ENCODE measurements around the gene MAD1L1. TPM values are rescaled to one million over a fixed set of nuclear protein-coding genes. Genes with fewer than 3 reads are reported as not detected.

The MAD1L1 gene
- total and polyA plus RNA-seq, 2 of the 8 experiments (the other 6 are each of a cell fraction or from before 2014, with no cell fraction given): 40.4 to 44.6 TPM

DNA sequence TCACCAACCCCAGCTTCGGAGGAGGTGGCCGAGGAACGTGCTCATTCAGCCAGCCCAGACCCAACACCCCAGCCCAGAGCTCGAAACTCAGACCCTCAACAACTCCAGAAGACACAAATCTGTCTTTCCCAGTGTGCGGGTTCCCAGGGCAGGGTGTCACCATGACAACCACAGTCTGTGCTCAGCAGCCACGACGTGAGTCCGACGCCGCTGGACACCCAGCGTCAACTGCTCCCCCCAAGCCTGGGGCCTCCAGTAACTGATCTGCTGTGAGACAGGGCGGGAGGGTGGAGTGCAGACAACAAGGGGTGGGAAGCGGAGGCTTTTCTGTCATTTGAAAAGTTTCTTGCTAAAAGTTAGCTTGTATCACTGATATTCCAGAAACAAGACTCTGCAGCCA, 167.2 kb downstream of the MAD1L1 start:
- no peak overlapping the region for H3K27ac ChIP-seq (ENCODE audit: low read depth, low read length)
- no peak for TF ChIP-seq EP300 (IDR thresholded peaks at IDR 0.05; ENCODE audit: borderline replicate concordance in 1 of 2, low read depth in 2 of 2, low read length in 2 of 2)
- no peak for TF ChIP-seq ZNF274 (IDR thresholded peaks at IDR 0.05; ENCODE audit: borderline replicate concordance, extremely low read depth, low read length)
- TF ChIP-seq HDAC6 (IDR thresholded peaks at IDR 0.05; ENCODE audit: low read depth, low read length): no peak
- TF ChIP-seq CHD2 (IDR thresholded peaks at IDR 0.05; ENCODE audit: low read length): no peak
- no peak for TF ChIP-seq BRCA1 (IDR thresholded peaks at IDR 0.05; ENCODE audit: low read depth, low read length)
- no peak for TF ChIP-seq RFX5 (IDR thresholded peaks at IDR 0.05; ENCODE audit: borderline replicate concordance, low read depth, low read length)
- no peak for TF ChIP-seq SP4 (IDR thresholded peaks at IDR 0.05; ENCODE audit: low read length)
- no peak for TF ChIP-seq MAFK (IDR thresholded peaks at IDR 0.05; ENCODE audit: low read depth, low read length)
- TF ChIP-seq KDM1A (IDR thresholded peaks at IDR 0.05; ENCODE audit: borderline replicate concordance, low read length): no peak
- no peak for TF ChIP-seq CREB1 (IDR thresholded peaks at IDR 0.05)
- TF ChIP-seq POU5F1 (IDR thresholded peaks at IDR 0.05; ENCODE audit: low read depth, low read length): no peak
- no peak for TF ChIP-seq RAD21 (IDR thresholded peaks at IDR 0.05 in 1 of 2, conservative IDR thresholded peaks at IDR 0.05 in 1 of 2; ENCODE audit: low read depth in 2 of 2, low read length in 2 of 2)
- TF ChIP-seq RXRA (IDR thresholded peaks at IDR 0.05; ENCODE audit: insufficient read depth, low read depth, low read length): no peak
- TF ChIP-seq KDM5A (IDR thresholded peaks at IDR 0.05; ENCODE audit: low read length): no peak
- TF ChIP-seq TCF12 (IDR thresholded peaks at IDR 0.05; ENCODE audit: low read depth, low read length): no peak

More for the DNA sequence above, 167.2 kb downstream of the MAD1L1 start:
- H3K4me2 ChIP-seq (ENCODE audit: insufficient read depth in 1 of 2, low read depth in 2 of 2, low read length in 2 of 2): no peak overlapping the region
- no peak overlapping the region for H2AK5ac ChIP-seq (ENCODE audit: low read depth, low read length)
- H2AFZ ChIP-seq (ENCODE audit: low read length): no peak overlapping the region
- peaks cover 4 to 8% of the 10 kb centered on the region in 2 experiments; a peak in 2 of 4 replicates for H3K9me3 ChIP-seq (ENCODE audit: insufficient read depth in 2 of 2, low read depth in 1 of 2, low read length in 1 of 2)
- no peaks in the 10 kb centered on the region for H3K23me2 ChIP-seq (ENCODE audit: low read depth, low read length)
- no peak overlapping the region for H3K18ac ChIP-seq (ENCODE audit: extremely low read depth, low read length)
- H2BK20ac ChIP-seq (ENCODE audit: low read length): no peak overlapping the region
- no peak overlapping the region for H3K4ac ChIP-seq (replicated peaks; ENCODE audit: insufficient read length, low read depth, low read length)
- ChIA-PET CTCF (ENCODE audit: partially characterized antibody) (interaction anchor here (0.6 to 1.3 kb wide), 4 partner anchors 12 to 175 kb away, joined by 3 to 5 read pairs (median 4); no protein-coding TSS in a partner anchor), POLR2A (ENCODE audit: partially characterized antibody) (no interaction called here)
- H3K36me3 ChIP-seq (ENCODE audit: control insufficient read depth in 2 of 4, insufficient read depth in 4 of 4, low read length in 3 of 4): peaks cover 0 to 6% (median 0%) of the 10 kb centered on the region in 4 experiments; a peak in 2 of 8 replicates
- H3K14ac ChIP-seq (ENCODE audit: insufficient read length): no peak overlapping the region
- no peak overlapping the region for H3K4me3 ChIP-seq (ENCODE audit: extremely low read depth in 1 of 4, insufficient read depth in 2 of 4, low read depth in 3 of 4, low read length in 4 of 4)
- H3K9ac ChIP-seq (replicated peaks in 1 of 4; ENCODE audit: extremely low read depth in 1 of 4, low read depth in 3 of 4, low read length in 3 of 4): no peak overlapping the region
- H3K27me3 ChIP-seq (replicated peaks in 1 of 4; ENCODE audit: control insufficient read depth in 3 of 4, extremely low read depth in 1 of 4, insufficient read depth in 3 of 4, low read length in 3 of 4): no peaks in the 10 kb centered on the region
- no peak overlapping the region for H4K8ac ChIP-seq (ENCODE audit: extremely low read depth, insufficient read depth, low read length)
- H3K4me1 ChIP-seq (replicated peaks in 1 of 4; ENCODE audit: control insufficient read depth in 3 of 4, insufficient read depth in 4 of 4, low read length in 3 of 4): no peaks in the 10 kb centered on the region; a peak in 2 of 7 replicates
- no peaks in the 10 kb centered on the region for H4K20me1 ChIP-seq (replicated peaks in 1 of 2; ENCODE audit: control insufficient read depth in 1 of 2, insufficient read depth in 2 of 2, low read length in 2 of 2)
- H2BK15ac ChIP-seq (ENCODE audit: low read length): no peak overlapping the region
- H3K56ac ChIP-seq (replicated peaks; ENCODE audit: insufficient read length, low read depth, low read length): no peak overlapping the region
- no peaks in the 10 kb centered on the region for H3K79me2 ChIP-seq (ENCODE audit: control insufficient read depth in 1 of 2, insufficient read depth in 2 of 2, low read length in 2 of 2)
- H2BK12ac ChIP-seq (ENCODE audit: low read depth, low read length): no peak overlapping the region
- H2BK5ac ChIP-seq (ENCODE audit: low read depth, low read length): no peak overlapping the region
- WGBS, 2 experiments (ENCODE audit: extremely low coverage in 1 of 2, insufficient coverage in 1 of 2, insufficient read length in 1 of 2, insufficient replicate concordance in 2 of 2, low coverage in 1 of 2, low lambda C conversion rate in 2 of 2, missing lambda C conversion rate in 1 of 2): 90% methylated on average over 13 of the region's 13 CpGs; no CpG with 5 or more reads in 1 of the 2 experiments
- no peak for FAIRE-seq
- H4K5ac ChIP-seq (ENCODE audit: insufficient read length, low read depth, low read length): no peak overlapping the region
- no peak for DNase-seq (ENCODE audit: low read depth in 1 of 2, low spot score in 2 of 2)
- no peaks in the 10 kb centered on the region; the same call in 1 of the 2 replicates for H3K79me1 ChIP-seq (ENCODE audit: low read depth, low read length)
- no peak overlapping the region for H3K23ac ChIP-seq (ENCODE audit: insufficient read length)
- no peak overlapping the region for H4K91ac ChIP-seq (replicated peaks; ENCODE audit: insufficient read length, low read length)
- H2BK120ac ChIP-seq (replicated peaks; ENCODE audit: low read depth, low read length): no peak overlapping the region
